K562 (cell line): Measurements from ENCODE around the gene CTPS1. TPM values are rescaled to one million over a fixed set of nuclear protein-coding genes. Genes with fewer than 3 reads are reported as not detected.

Experiments used
- CREM ChIP-seq: IDR thresholded peaks from 2 replicates; pipeline ENCODE4 v1.6.1; 2014; ENCODE audit warnings: antibody characterized with exemption, low read depth
- FOXA3 ChIP-seq, 2 experiments: fragments of 450-650 bp in 1 of 2; sonication (generic) in 1 of 2; formaldehyde crosslinking; IDR thresholded peaks in 1 of 2; conservative IDR thresholded peaks in 1 of 2; 2 replicates each; pipeline versions ENCODE4 v1.4.0 to v1.8.0; 2020 to 2022; ENCODE audit warnings: mild to moderate bottlenecking in 2 of 2, missing genetic modification reagents in 1 of 2
- GTF3C2 ChIP-seq: IDR thresholded peaks from 3 replicates; pipeline ENCODE4 v1.6.1; 2011; ENCODE audit warnings: borderline replicate concordance, mild to moderate bottlenecking, moderate library complexity; ENCODE audit not compliant: insufficient read length; ENCODE audit errors: extremely low read depth
- ILF3 ChIP-seq: fragments of 450-650 bp; IDR thresholded peaks from 2 replicates; pipeline ENCODE4 v1.6.1; 2018; ENCODE audit warnings: antibody characterized with exemption, mild to moderate bottlenecking, moderate library complexity, borderline replicate concordance
- MTA1 ChIP-seq: fragments of 450-650 bp; IDR thresholded peaks from 2 replicates; pipeline ENCODE4 v1.6.1; 2017; ENCODE audit warnings: borderline replicate concordance
- NR2F6 ChIP-seq: fragments of 450-650 bp; formaldehyde crosslinking; IDR thresholded peaks from 2 replicates; pipeline ENCODE4 v1.4.0; 2020; ENCODE audit warnings: mild to moderate bottlenecking
- SMARCA4 ChIP-seq: fragments of 450-650 bp; IDR thresholded peaks from 2 replicates; pipeline ENCODE4 v1.6.1; 2016
- SPI1 ChIP-seq: IDR thresholded peaks from 2 replicates; pipeline ENCODE4 v1.6.1; 2011; ENCODE audit warnings: low read depth, low read length, control low read depth, borderline replicate concordance
- TAF15 ChIP-seq: fragments of 200-400 bp; formaldehyde crosslinking; IDR thresholded peaks from 2 replicates; pipeline ENCODE4 v1.6.1; 2017; ENCODE audit warnings: mild to moderate bottlenecking, low read depth, low read length, moderate library complexity
- TFE3 ChIP-seq: fragments of 450-650 bp; formaldehyde crosslinking; IDR thresholded peaks from 2 replicates; pipeline ENCODE4 v1.4.0; 2020; ENCODE audit warnings: mild to moderate bottlenecking, mixed read lengths
- TRIM28 ChIP-seq: fragments of 450-650 bp; IDR thresholded peaks from 2 replicates; pipeline ENCODE4 v1.6.1; 2017
- ZNF551 ChIP-seq: fragments of 250-450 bp; sonication (Bioruptor Pico); IDR thresholded peaks from 2 replicates; pipeline ENCODE4 v1.5.0; 2021; ENCODE audit warnings: mild to moderate bottlenecking, moderate library complexity
- ZNF592 ChIP-seq: fragments of 450-650 bp; IDR thresholded peaks from 2 replicates; pipeline ENCODE4 v1.6.1; 2017; ENCODE audit warnings: antibody characterized with exemption, mild to moderate bottlenecking
- polyA plus RNA-seq, 8 experiments: library from polyadenylated mRNA; depleted of rRNA in 4 of 8; stranded (reverse) in 5 of 8; unstranded in 3 of 8; fragments of >200 nt; fragmentation: Nextera tagmentation in 2 of 8; fragmentation: Illumina TruSeq in 1 of 8; extraction: Ambion mirVana in 2 of 8; extraction: Trizol in 1 of 8; gene quantifications; 2 replicates each; pipeline versions ENCODE4 v1.2.1 to v1.2.3, GENCODE V29; 2011 to 2014; ENCODE audit warnings: inconsistent platforms in 1 of 8, missing spikeins in 1 of 8
- total RNA-seq, 7 experiments: library from RNA; depleted of rRNA in 6 of 7; stranded (reverse); fragments of >200 nt in 6 of 7; fragmentation: Illumina TruSeq in 2 of 7; extraction: Trizol in 2 of 7; gene quantifications; 2 replicates each; pipeline versions ENCODE4 v1.2.1 to v1.2.3, GENCODE V29; 2011 to 2021; ENCODE audit warnings: low replicate concordance in 1 of 7
- TF ChIP-seq, protein P1 (sequence below): fragments of 150-350 bp; conservative IDR thresholded peaks from 2 replicates; pipeline ENCODE4 v1.6.1; 2014; ENCODE audit warnings: low read length
- TF ChIP-seq, protein P2 (sequence below): conservative IDR thresholded peaks from 2 replicates; pipeline ENCODE4 v1.6.1; 2011; ENCODE audit warnings: low read depth, mild to moderate bottlenecking, low read length; ENCODE audit not compliant: control insufficient read depth

CTPS1 gene
- total and polyA plus RNA-seq, 9 of the 15 experiments (the other 6 are each of a cell fraction or from before 2014, with no cell fraction given), result 44.4 to 164 (median 87.7) TPM

GRCh38 chr1:41003640-41004220 lies 24.2 kb downstream of the CTPS1 start (continued):
- TF ChIP-seq, protein P1, sequence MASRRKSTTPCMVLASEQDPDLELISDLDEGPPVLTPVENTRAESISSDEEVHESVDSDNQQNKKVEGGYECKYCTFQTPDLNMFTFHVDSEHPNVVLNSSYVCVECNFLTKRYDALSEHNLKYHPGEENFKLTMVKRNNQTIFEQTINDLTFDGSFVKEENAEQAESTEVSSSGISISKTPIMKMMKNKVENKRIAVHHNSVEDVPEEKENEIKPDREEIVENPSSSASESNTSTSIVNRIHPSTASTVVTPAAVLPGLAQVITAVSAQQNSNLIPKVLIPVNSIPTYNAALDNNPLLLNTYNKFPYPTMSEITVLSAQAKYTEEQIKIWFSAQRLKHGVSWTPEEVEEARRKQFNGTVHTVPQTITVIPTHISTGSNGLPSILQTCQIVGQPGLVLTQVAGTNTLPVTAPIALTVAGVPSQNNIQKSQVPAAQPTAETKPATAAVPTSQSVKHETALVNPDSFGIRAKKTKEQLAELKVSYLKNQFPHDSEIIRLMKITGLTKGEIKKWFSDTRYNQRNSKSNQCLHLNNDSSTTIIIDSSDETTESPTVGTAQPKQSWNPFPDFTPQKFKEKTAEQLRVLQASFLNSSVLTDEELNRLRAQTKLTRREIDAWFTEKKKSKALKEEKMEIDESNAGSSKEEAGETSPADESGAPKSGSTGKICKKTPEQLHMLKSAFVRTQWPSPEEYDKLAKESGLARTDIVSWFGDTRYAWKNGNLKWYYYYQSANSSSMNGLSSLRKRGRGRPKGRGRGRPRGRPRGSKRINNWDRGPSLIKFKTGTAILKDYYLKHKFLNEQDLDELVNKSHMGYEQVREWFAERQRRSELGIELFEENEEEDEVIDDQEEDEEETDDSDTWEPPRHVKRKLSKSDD, result no peak
- TF ChIP-seq SPI1 (peak; percentile 86), NR2F6 (CRISPR knock-in tag) (no peak), TRIM28 (peak; percentile 82), TFE3 (CRISPR knock-in tag) (peak; percentile 90), GTF3C2 (no peak), ILF3 (peak; percentile 39; the same call in 1 of the 2 replicates), SMARCA4 (peak; percentile 94), MTA1 (peak; percentile 89; the same call in 1 of the 2 replicates), CREM (peak; percentile 88), FOXA3 (CRISPR knock-in tag; conservative IDR thresholded peaks at IDR 0.05 in 1 of 2, IDR thresholded peaks at IDR 0.05 in 1 of 2) (peak in 1 of 2 experiments; percentile 71; a peak in 3 of 4 replicates), ZNF592 (peak; percentile 90), TAF15 (no peak), ZNF551 (CRISPR knock-in tag) (no peak)
- TF ChIP-seq, protein P2, sequence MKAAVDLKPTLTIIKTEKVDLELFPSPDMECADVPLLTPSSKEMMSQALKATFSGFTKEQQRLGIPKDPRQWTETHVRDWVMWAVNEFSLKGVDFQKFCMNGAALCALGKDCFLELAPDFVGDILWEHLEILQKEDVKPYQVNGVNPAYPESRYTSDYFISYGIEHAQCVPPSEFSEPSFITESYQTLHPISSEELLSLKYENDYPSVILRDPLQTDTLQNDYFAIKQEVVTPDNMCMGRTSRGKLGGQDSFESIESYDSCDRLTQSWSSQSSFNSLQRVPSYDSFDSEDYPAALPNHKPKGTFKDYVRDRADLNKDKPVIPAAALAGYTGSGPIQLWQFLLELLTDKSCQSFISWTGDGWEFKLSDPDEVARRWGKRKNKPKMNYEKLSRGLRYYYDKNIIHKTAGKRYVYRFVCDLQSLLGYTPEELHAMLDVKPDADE, result peak; percentile 94
